ENCODE data around the gene ANKFN1. TPM values are rescaled to one million over a fixed set of nuclear protein-coding genes. Genes with fewer than 3 reads are reported as not detected.

The ANKFN1 gene
- total and polyA plus RNA-seq, 8 donors: 0.05 to 0.20 (median 0.12) TPM; not detected in 4

DNA sequence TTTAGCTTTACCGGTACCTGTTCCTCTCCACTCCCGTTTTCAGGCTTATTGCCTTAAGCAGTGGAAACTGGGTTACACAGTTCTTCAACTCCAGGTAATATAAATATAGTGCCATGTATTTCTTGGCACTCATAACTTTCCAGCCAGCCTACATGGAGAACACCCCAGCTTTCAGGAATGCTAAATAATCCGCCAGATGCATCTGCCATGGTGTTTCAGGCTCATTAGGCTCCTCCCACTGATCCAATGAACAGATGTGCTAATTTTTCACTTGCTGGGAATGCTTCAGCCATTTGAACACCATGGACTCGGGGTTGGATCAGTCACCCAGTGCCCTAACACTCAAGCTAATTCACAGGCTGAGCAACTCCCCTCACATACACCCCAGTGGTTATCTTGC is 4.6 kb downstream of the ANKFN1 start:
- Histone ChIP-seq H3K9me3 (no peaks in the 10 kb centered on the region), H3K27ac (no peak overlapping the region), H3K36me3 (no peaks in the 10 kb centered on the region), H3K27me3 (no peaks in the 10 kb centered on the region), H3K4me3 (no peak overlapping the region), H3K4me1 (no peaks in the 10 kb centered on the region)
- ATAC-seq (no peak), DNase-seq (no peak), FAIRE-seq (no peak)
- TF ChIP-seq, protein P1, sequence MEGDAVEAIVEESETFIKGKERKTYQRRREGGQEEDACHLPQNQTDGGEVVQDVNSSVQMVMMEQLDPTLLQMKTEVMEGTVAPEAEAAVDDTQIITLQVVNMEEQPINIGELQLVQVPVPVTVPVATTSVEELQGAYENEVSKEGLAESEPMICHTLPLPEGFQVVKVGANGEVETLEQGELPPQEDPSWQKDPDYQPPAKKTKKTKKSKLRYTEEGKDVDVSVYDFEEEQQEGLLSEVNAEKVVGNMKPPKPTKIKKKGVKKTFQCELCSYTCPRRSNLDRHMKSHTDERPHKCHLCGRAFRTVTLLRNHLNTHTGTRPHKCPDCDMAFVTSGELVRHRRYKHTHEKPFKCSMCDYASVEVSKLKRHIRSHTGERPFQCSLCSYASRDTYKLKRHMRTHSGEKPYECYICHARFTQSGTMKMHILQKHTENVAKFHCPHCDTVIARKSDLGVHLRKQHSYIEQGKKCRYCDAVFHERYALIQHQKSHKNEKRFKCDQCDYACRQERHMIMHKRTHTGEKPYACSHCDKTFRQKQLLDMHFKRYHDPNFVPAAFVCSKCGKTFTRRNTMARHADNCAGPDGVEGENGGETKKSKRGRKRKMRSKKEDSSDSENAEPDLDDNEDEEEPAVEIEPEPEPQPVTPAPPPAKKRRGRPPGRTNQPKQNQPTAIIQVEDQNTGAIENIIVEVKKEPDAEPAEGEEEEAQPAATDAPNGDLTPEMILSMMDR (IDR thresholded peaks at IDR 0.05): no peak
- intact Hi-C loops (cut with DNase I): no loop called here
- 80 to 86% methylated on average over 4 of the region's 4 CpGs for WGBS, 2 donors

DNA sequence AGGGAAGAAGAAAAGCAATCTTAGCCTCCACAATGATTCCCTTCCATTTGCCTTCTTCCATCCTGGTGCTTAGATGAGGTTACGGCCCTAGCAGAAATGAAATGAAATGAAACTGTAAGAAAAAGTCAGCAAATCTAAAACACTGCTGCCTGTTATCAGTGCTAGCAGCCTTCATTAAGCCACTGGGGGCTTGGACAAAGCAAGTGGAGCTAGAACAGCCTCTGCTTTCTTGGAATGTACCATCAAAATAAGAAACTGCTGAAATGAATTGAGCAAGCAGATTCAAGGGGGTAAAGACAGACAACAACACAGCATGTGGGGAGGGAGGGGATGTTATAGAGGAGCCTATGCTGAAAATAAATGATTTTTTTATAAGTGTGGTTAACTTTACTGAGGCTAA is 5.1 kb downstream of the ANKFN1 start:
- Histone ChIP-seq H3K4me3 (no peak overlapping the region), H3K4me1 (no peaks in the 10 kb centered on the region), H3K27ac (no peak overlapping the region), H3K27me3 (no peaks in the 10 kb centered on the region), H3K36me3 (no peaks in the 10 kb centered on the region), H3K9me3 (no peaks in the 10 kb centered on the region)
- WGBS, 2 donors: 91% methylated on average over 1 of the region's 1 CpG
- DNase-seq: no peak
- no peak for ATAC-seq
- FAIRE-seq: no peak
- intact Hi-C loops (cut with DNase I): no loop called here
- TF ChIP-seq, protein P1 (IDR thresholded peaks at IDR 0.05): no peak

DNA sequence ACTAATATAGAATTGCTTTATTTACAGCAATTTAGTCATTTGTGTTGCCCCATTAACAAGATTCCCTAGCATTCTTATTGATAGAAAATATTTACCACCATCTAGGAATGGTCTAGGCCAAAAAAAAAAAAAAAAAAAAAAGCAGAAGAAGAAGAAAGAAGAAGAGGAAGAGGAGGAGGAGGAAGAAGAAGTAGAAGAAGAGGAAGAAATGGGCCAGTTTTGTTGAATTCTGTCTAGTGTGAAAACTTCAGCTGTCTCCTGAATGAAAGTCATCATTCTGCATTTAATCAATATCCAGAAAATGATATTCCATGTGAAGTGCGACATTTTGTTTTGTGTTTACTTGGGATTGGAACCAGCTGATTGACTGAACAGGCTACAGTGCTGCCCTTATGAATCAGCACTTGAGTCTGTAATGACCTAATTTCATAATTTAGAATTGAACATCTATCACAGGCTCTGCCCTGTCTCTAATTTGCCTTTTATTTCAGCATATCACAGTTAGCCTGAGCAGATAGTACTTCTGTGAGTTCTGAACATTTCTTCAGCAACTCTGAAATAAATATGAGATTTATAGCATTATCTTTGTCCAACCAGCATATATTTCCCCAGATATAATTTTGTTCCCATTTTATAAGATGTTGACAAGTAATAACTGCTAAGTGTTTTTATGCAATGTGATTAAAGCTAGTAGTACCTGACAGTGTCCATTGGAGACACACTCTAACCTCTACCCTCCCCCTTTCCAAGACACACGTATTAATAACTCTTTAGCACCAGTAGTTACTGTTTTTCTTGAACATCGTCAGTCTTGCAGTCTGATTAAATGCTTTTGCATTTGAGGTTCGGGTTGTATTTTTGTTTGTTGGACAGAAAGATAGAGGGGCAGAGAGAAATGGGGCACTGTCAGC is 5.9 kb downstream of the ANKFN1 start:
- Histone ChIP-seq H3K27me3 (no peaks in the 10 kb centered on the region), H3K9me3 (no peaks in the 10 kb centered on the region), H3K27ac (no peak overlapping the region), H3K36me3 (no peaks in the 10 kb centered on the region), H3K4me1 (no peaks in the 10 kb centered on the region), H3K4me3 (no peak overlapping the region)
- ATAC-seq (no peak), FAIRE-seq (no peak), DNase-seq (no peak)
- intact Hi-C loops (cut with DNase I): no loop called here
- WGBS, 2 donors: 18 to 20% methylated on average over 4 of the region's 4 CpGs
- TF ChIP-seq, protein P1 (IDR thresholded peaks at IDR 0.05): no peak

DNA sequence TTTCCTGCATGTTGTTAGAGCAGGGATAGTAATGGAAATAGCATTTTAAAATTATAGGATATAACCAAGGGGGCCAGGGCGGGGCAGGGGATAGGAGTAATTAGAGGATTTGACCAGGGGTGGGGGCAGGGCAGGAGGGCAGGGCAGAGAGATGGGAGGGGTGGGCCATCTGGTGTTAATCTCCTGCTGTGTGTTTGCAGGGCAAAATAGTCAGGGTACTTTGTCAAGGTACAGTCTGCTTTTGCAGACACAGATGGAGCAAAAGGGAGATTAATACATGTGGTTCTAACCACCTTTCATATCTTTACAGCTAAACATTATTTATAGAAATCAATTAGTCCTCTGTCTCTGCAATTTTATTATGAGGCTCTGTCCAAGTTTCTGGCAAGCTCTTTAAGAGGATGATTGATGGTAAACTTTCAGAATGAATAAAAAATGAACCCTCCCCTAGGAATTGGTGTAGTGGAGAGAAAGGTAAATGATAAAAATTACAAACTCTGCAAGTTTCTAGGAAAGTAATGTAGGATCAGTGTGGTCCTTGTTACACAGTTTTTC is 6.6 kb downstream of the ANKFN1 start:
- H3K4me1 ChIP-seq: no peaks in the 10 kb centered on the region
- no peaks in the 10 kb centered on the region for H3K27me3 ChIP-seq
- FAIRE-seq (no peak), DNase-seq (no peak), ATAC-seq (no peak)
- no peaks in the 10 kb centered on the region for H3K9me3 ChIP-seq
- no peaks in the 10 kb centered on the region for H3K36me3 ChIP-seq
- 30 to 34% methylated on average over 1 of the region's 1 CpG for WGBS, 2 donors
- TF ChIP-seq, protein P1 (IDR thresholded peaks at IDR 0.05): no peak
- intact Hi-C loops (cut with DNase I): no loop called here
- no peak overlapping the region for H3K4me3 ChIP-seq
- H3K27ac ChIP-seq: no peak overlapping the region

DNA sequence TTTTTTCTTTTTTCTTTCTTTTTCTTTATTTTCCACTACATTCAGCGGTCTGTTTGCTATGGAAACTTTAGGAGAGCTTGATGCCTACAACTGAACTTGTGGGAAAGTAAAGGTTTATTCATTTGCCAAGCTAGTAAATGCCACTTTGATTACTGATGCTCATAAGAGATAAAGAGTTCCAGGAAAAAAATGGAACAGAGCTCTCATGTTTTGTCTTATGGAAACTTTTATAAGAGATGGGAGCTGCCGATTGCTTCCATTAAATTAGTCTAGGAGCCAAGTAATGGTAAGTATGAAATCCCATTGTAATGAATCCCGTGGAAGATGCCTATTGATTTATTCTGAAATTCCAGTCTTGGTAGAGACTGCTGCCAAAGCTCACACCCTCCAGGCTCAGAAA is 7.1 kb downstream of the ANKFN1 start:
- WGBS, 2 donors: 39 to 42% methylated on average over 3 of the region's 3 CpGs
- TF ChIP-seq, protein P1 (IDR thresholded peaks at IDR 0.05): no peak
- no peak for DNase-seq
- FAIRE-seq: no peak
- no peaks in the 10 kb centered on the region for H3K27me3 ChIP-seq
- intact Hi-C loops (cut with DNase I): no loop called here
- no peak overlapping the region for H3K27ac ChIP-seq
- H3K4me1 ChIP-seq: no peaks in the 10 kb centered on the region
- H3K36me3 ChIP-seq: no peaks in the 10 kb centered on the region
- H3K9me3 ChIP-seq: no peaks in the 10 kb centered on the region
- H3K4me3 ChIP-seq: no peak overlapping the region
- ATAC-seq: no peak
